MM.1S (cell line): Measurements from ENCODE around the gene KRTAP10-6.
"Not testable (repeated sequence)": the region's sequence is repeated elsewhere in the genome, so short reads cannot be mapped to it uniquely, and the experiment has no call there.

Experiments used
- CTCF ChIP-seq: fragments of 300-600 bp; sonication (generic); IDR thresholded peaks from 2 replicates; pipeline ENCODE4 v1.5.1; 2016; ENCODE audit warnings: antibody characterized with exemption, low read length, mixed read lengths
- EZH2 ChIP-seq: fragments of 300-600 bp; sonication (generic); optimal IDR thresholded peaks from 2 replicates; pipeline ENCODE3; 2017; ENCODE audit warnings: low read depth, mild to moderate bottlenecking, antibody characterized with exemption, low read length, mixed read lengths
- EZH2phosphoT487 ChIP-seq: fragments of 300-600 bp; sonication (generic); IDR thresholded peaks from 2 replicates; pipeline ENCODE4 v1.6.1; 2018; ENCODE audit warnings: antibody characterized with exemption, low read length

GRCh38 chr21:44591801-44592130 lies 539 bp downstream of the KRTAP10-6 start:
- not testable (repeated sequence) for TF ChIP-seq CTCF, EZH2phosphoT487, EZH2
